NOMO-1 treated with dmso at 0.1 percent for 144 hours (cell line): ENCODE measurements around the gene SUSD3.

Experiments used
- DNase-seq: peaks from one replicate; lab custom pipeline; 2025; ENCODE audit not compliant: unreplicated experiment; lab: John Stamatoyannopoulos, UW

The SUSD3 gene

DNA sequence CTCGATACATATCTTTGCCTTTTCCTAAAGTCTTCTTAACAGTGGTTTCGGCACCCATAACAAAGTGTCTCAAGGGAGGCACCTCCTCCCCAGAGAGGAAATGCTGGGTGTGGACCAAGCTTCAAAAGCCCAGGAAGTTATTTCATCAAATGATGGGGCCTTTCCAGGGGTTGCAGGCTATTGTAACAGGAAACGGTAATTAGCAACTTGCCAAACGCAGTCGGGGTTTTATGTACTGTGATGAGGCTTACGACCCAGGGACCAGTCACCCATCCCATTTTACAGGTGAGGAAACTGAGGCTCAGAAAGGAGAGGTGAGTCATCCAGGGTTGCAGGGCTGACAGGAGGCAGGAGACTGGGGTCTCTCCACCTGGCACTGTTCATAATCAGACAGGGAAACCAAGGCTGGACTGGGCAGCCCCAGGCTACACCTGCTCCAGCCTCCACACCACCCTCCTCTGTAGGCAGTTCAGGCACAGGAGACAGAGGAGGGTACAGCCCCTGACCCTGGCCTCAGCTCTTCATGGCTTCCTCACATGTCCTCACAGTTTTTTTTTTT, 30.0 kb upstream of the SUSD3 start:
- DNase-seq: peak; percentile 60

DNA sequence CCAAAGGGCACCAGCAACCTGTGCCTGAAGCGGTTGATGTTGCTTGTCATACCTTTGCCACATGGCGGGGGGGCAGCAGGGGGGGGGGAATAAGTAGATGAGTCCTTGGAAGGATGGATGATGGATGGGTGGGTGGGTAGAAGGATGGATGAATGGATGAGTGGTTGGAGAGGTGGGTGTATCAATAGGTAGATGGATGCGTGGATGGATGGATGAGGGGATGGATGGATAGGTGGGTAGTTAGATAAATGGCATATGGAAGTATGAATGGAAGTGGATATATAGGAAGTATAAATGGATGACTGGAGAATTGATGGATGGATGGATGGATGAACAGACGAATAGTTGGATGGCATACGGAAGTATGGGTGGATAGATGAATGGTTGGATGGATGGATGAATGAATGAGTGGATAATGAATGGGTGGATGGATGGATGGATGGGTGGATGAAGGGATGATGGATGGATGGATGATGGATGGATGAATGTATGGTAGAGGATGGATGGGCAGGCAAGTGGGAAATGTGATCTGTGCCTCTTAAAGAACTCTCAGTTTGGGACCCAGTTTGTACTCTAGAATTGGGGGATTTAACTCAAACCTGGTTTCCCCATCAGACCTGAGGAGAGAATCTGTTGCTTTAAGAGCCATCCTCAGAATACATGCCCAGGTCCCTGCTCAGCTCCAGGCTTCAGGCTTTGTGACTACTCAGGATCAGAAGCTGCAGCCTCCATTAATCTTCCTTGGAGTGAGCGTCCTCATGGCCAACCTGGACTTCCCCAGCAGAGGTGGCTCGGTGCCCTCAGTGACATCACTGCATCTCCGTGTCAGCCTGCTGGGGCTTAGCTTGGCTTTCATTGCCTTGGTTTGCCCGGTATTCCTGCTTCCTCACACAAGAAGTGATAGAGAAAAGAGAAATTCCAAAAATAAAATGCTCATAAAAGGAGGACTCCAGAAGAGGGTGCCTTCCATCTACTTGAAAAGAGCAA, 27.6 kb upstream of the SUSD3 start:
- DNase-seq: no peak

GRCh38 chr9:93031629-93032430, 26.7 kb upstream of the SUSD3 start:
- DNase-seq: no peak

DNA sequence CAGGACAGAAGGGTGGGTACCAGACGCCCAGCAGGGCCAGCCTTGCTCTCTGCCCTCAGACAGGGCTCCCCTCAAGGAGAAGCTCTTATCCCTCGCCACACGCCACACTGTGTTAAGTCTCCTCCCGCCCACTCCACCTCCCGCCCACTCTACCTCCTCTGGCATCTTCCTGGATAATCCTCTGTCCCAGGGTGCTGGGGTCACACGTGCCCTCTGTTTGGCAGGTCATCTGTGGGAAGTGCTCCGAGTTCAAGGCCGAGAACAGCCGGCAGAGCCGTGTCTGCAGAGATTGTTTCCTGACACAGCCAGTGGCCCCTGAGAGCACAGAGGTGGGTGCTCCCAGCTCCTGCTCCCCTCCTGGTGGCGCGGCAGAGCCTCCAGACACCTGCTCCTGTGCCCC, 26.0 kb upstream of the SUSD3 start:
- DNase-seq: no peak

DNA sequence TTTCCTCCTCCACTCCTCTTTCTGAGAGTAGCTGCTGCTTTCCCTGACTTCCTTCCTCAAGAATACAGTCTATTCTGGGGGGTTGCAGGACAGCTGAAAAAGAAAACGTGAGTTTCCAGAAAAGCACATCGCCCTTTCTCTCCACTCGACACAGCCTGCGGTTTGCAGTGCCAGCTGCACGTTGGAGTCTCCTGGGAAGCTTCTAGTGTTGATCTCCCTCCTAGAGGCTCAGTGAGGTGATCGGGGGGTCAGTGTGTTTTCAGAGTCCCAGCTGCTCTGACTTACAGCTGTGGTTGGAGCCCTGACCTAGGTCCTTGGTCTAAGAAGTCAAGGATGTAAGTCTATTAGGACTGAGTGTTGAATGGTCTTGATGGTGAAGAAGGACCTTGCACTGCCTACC, 25.0 kb upstream of the SUSD3 start:
- DNase-seq: no peak

DNA sequence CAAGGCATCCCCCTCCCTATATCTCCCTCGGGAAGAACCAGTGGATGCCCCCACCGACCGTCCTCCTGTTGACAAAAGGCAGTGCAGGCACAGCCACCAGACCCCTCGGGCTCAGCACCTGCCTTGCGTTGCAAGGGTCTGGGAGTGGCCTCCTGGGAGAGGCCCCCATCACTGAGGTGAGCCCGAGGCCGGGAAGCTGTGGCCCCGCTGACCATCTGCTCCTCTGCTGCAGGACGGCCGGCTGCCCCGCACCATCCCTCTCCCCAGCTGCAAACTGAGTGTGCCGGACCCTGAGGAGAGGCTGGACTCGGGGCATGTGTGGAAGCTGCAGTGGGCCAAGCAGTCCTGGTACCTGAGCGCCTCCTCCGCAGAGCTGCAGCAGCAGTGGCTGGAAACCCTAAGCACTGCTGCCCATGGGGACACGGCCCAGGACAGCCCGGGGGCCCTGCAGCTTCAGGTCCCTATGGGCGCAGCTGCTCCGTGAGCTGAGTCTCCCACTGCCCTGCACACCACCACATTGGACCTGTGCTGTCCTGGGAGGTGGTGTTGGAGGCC, 23.3 kb upstream of the SUSD3 start:
- no peak for DNase-seq

- no peak for DNase-seq
Observed at GRCh38 chr9:93035821-93036351, 22.6 kb upstream of the SUSD3 start.

- DNase-seq: no peak
Observed at GRCh38 chr9:93036887-93037475, 21.5 kb upstream of the SUSD3 start.

DNA sequence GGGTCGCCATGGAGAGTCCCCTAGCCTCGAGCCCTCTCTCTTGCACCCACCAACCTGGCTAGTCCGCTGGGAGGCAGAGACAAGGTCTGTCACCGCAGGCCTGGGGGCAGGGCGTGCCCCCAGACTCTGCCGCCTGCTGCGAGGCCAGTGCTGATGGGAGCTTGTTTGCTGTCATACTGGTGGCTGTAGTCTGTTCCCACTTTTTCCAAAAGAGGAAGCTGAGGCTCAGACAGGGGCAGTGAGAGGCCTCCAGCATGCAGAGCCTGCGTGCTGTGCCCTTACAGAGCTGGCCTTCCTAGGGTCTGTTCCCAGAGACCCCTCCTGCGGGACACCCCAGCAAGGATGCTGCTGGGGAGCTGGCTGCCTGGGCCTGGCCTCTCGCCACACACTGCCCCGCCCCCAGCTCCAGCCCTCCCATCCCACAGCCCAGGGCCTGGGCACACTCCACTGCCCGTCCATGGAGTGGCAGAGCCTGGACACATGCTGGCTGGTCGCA, 21.0 kb upstream of the SUSD3 start:
- DNase-seq: peak; percentile 37

DNA sequence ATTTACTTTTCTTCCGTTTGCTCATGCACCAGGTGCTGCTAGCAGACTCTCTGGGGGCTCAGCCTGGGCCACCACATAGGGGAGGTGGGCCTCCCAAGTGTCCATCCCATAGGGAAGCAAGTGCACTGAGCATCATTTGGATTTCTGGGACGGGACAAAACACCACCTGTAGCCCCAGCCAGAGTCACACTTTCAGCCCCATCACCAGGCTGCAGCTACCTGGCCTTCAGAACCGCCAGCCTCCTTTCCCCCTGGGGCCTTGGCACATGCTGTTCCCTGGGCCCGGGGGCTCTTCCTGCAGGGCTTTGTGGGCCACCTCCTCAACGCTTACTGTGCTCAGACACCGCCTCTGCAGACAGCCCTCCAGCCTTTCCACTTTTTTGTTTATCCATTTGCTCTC, 19.6 kb upstream of the SUSD3 start:
- no peak for DNase-seq

DNA sequence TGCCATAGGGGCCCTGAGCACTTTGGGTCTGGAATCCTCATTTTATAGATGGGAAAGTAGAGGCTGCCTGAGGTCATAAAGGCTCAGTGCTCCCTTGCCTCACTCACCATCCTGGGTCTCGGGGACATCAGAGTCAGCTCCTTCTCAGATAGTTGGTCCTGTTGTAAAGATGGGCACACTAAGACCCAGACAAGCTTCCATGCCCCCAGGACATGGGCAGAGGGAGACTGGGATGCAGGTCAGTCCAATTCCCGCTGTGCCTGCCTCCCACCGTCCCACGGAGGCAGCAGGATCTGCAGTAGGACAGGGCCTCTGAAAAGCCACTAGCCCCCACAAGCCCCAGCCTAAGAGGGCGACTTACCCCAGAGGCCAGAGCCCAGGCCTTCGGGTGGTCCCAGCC, 19.0 kb upstream of the SUSD3 start:
- DNase-seq: no peak

- no peak for DNase-seq
Observed at GRCh38 chr9:93039976-93040375, 18.5 kb upstream of the SUSD3 start.

- no peak for DNase-seq
Observed at GRCh38 chr9:93040409-93040808, 18.1 kb upstream of the SUSD3 start.

DNA sequence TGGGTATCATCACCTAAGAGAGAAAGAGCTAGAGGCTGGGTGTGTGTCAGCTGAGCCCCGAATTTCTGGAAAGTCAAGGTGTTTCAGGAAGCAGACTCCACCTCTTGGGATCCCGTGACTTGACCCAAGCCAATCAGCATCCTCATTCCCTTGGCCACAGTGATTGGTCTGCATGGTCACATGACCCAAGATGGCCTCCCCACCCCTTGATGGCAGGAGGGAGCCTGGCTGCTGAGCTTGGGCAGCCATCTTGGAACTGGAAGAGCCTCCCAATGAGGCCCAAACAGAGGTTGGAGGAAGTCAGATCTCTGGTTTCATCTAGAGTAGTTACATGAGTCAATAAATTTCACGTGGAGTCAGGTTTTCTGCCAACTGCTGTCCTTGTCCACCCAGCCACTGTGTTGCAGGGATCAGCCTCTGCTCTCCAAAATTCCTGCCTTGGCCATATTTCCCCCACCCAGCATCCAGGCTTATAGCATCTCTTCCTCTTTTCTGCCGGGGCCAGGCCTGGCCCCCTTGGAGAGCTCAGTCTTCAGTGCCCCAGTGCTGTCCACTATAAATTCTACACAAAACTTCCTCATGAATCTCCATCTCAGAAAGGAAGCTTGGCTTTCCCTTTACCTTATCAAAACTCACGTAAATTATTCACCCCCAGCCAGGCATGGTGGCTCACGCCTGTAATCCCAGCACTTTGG, 17.2 kb upstream of the SUSD3 start:
- peak; percentile 11 for DNase-seq

DNA sequence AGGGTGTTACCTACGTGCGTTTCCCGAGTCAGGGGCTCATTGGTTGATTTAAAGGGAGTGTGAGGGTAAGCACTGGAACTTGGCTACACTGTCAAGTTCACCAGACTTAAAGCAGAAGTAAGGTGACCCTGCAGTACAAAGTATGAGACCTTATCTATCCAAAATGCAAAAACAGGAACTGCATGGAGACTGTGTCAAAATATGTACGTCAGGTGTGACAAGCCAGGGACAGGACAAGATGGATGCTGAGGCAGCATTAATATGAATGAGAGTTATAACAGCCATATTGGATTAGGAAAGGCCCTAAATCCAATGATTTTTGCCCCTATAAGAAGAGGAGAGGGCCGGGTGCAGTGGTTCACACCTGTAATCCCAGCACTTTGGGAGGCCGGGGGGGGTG, 15.4 kb upstream of the SUSD3 start:
- DNase-seq: peak; percentile 23

DNA sequence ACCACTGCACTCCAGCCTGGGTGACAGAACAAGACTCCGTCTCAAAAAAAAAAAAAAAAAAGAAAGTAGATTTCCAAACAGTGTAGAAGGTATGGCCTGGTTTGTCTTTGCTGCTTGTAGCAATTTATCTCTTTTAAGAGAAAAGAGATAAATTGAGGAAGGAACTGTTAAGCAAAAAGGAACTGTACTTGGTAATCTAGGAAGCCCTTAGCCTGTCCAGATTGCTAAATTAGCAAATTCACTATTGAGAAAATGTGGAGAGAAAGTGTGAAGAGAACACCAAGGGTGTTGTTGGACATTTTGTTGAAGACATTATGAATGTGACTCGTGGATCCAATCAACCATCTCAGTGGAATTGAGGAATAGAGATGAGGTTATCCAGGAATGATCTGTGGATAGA, 13.0 kb upstream of the SUSD3 start:
- peak; percentile 40 for DNase-seq

- no peak for DNase-seq
Observed at GRCh38 chr9:93048566-93049448, 9.7 kb upstream of the SUSD3 start.

- no peak for DNase-seq
Observed at GRCh38 chr9:93049491-93049890, 9.0 kb upstream of the SUSD3 start.

- no peak for DNase-seq
Observed at GRCh38 chr9:93050231-93050630, 8.3 kb upstream of the SUSD3 start.
